Gastrocnemius medialis (tissue), 4 donors: Measurements from ENCODE around the gene PACSIN2. TPM values are rescaled to one million over a fixed set of nuclear protein-coding genes. Genes with fewer than 3 reads are reported as not detected.

Experiments
- ATAC-seq, 2 donors: fragments of 150-250 bp; one replicate each; pipeline ENCODE4 v1.9.1; 2016
- DNase-seq, 2 donors: peaks; one replicate each; pipeline ENCODE4 v3.0.0-alpha.2; 2019
- H3K27ac ChIP-seq, 4 donors: fragments of 200-600 bp; sonication (generic); 1 replicate in 1 of 4; 2 replicates in 3 of 4; pipeline ENCODE4 v1.5.1; 2016 to 2018; ENCODE audit warnings: mild to moderate bottlenecking in 2 of 4, moderate library complexity in 1 of 4
- H3K27me3 ChIP-seq, 3 donors: fragments of 200-600 bp; sonication (generic) in 2 of 3; 1 replicate in 1 of 3; 2 replicates in 2 of 3; pipeline versions ENCODE4 v1.5.1 to v1.6.0; 2016 to 2019; ENCODE audit warnings: mild to moderate bottlenecking in 1 of 3, moderate library complexity in 1 of 3
- H3K36me3 ChIP-seq, 2 donors: fragments of 200-600 bp; sonication (generic) in 1 of 2; one replicate each; pipeline ENCODE4 v1.5.1; 2017 to 2018
- H3K4me1 ChIP-seq, 2 donors: fragments of 200-600 bp; sonication (generic) in 1 of 2; one replicate each; pipeline ENCODE4 v1.5.1; 2016 to 2017; ENCODE audit warnings: mild to moderate bottlenecking in 2 of 2
- H3K4me3 ChIP-seq, 4 donors: fragments of 200-600 bp; sonication (generic) in 3 of 4; 1 replicate in 1 of 4; 2 replicates in 3 of 4; pipeline ENCODE4 v1.5.1; 2016 to 2019; ENCODE audit warnings: mild to moderate bottlenecking in 2 of 4
- H3K9me3 ChIP-seq, 3 donors: fragments of 200-600 bp; sonication (generic) in 2 of 3; 1 replicate in 1 of 3; 2 replicates in 2 of 3; pipeline ENCODE4 v1.5.1; 2016 to 2019
- CTCF ChIP-seq, 5 experiments: fragments of 450-650 bp in 3 of 5; fragments of 200-600 bp in 2 of 5; sonication (generic) in 2 of 5; IDR thresholded peaks in 4 of 5; conservative IDR thresholded peaks in 1 of 5; 1 replicate in 4 of 5; 2 replicates in 1 of 5; pipeline ENCODE4 v1.5.1; 2016 to 2019; ENCODE audit warnings: antibody characterized with exemption in 5 of 5, mild to moderate bottlenecking in 3 of 5, moderate library complexity in 3 of 5
- POLR2A ChIP-seq, 2 donors: fragments of 450-650 bp; IDR thresholded peaks; one replicate each; pipeline ENCODE4 v1.6.1; 2017; ENCODE audit warnings: antibody characterized with exemption in 2 of 2, mild to moderate bottlenecking in 2 of 2, moderate library complexity in 2 of 2
- in situ Hi-C, 4 donors: fragments of 200-750 bp; cut with MboI; loops; one replicate each; pipeline versions ENCODE4 v1.15.0 to v1.8.0; 2017; ENCODE audit warnings: low sequenced_read_pairs in 4 of 4
- intact Hi-C: fragments of 100-400 bp; cut with DNase I; formaldehyde crosslinking; loops from one replicate; pipeline ENCODE4 v1.15.1; 2023; ENCODE audit warnings: low total_unique reads
- total RNA-seq, 4 donors: library from RNA; depleted of rRNA; stranded (reverse); fragments of >200 nt; gene quantifications; one replicate each; pipeline versions ENCODE4 v1.1.0 to v1.2.3, GENCODE V29; 2016

The PACSIN2 gene
- total RNA-seq, 4 donors from 2014 or later = 37.3 to 45.9 (median 39.8) TPM

DNA sequence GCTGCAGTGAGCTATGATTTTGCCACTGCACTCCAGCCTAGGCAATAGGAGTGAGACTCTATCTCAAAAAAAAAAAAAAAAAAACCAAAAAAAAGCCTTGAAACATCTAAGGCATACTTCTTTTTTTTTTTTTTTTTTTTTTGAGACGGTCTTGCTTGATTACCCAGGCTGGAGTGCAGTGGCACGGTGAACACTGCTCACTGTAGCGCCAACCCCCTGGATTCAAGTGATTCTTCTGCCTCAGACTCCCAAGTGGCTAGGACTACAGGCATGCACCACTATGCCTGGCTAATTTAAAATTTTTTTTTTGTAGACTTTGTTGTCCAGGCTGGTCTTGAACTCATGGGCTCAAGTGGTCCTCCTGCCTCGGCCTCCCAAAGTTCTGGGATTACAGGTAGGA, 177.4 kb downstream of the PACSIN2 start:
- DNase-seq (no peak), ATAC-seq (no peak)
- in situ Hi-C loops (no loop called here), intact Hi-C loops (no loop called here)
- Histone ChIP-seq H3K4me1 (no peaks in the 10 kb centered on the region), H3K9me3 (no peaks in the 10 kb centered on the region), H3K27me3 (no peaks in the 10 kb centered on the region), H3K4me3 (no peak overlapping the region), H3K36me3 (peaks cover 0 to 62% of the 10 kb centered on the region in 2 donors), H3K27ac (no peak overlapping the region)
- TF ChIP-seq POLR2A (IDR thresholded peaks at IDR 0.05) (no peak), CTCF (IDR thresholded peaks at IDR 0.05 in 4 of 5, conservative IDR thresholded peaks at IDR 0.05 in 1 of 5) (no peak)

DNA sequence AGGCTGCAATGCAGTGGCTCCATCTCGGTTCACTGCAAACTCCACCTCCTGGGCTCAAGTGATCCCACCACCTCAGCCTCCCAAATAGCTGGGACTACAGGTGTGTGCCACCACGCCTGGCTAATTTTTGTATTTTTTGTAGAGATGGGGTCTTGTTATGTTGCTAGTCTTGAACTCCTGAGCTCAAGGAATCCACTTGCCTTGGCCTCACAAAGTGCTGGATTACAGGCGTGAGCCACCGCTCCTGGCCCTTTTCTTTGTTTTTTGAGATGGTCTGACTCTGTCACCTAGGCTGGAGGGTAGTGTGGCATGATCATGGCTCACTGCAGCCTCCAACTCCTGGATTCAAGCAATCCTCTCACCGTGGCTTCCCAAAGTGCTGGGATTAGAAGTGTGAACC, 178.9 kb downstream of the PACSIN2 start:
- H3K9me3 ChIP-seq = no peaks in the 10 kb centered on the region
- no peaks in the 10 kb centered on the region for H3K4me1 ChIP-seq
- no peak for ATAC-seq
- no peaks in the 10 kb centered on the region for H3K27me3 ChIP-seq
- no peak for TF ChIP-seq POLR2A (IDR thresholded peaks at IDR 0.05)
- TF ChIP-seq CTCF (IDR thresholded peaks at IDR 0.05 in 4 of 5, conservative IDR thresholded peaks at IDR 0.05 in 1 of 5) = no peak
- in situ Hi-C loops = no loop called here
- H3K4me3 ChIP-seq = no peak overlapping the region
- no peak overlapping the region for H3K27ac ChIP-seq
- no peak for DNase-seq
- peaks cover 0 to 76% of the 10 kb centered on the region in 2 donors for H3K36me3 ChIP-seq
- intact Hi-C loops = no loop called here

- no peak for TF ChIP-seq CTCF (IDR thresholded peaks at IDR 0.05 in 4 of 5, conservative IDR thresholded peaks at IDR 0.05 in 1 of 5)
- Histone ChIP-seq H3K4me3 (no peak overlapping the region), H3K36me3 (peaks cover 3 to 77% of the 10 kb centered on the region in 2 donors), H3K27ac (no peak overlapping the region), H3K27me3 (no peaks in the 10 kb centered on the region), H3K4me1 (no peaks in the 10 kb centered on the region), H3K9me3 (no peaks in the 10 kb centered on the region)
- in situ Hi-C loops (no loop called here), intact Hi-C loops (no loop called here)
- ATAC-seq (no peak), DNase-seq (no peak)
Measured at GRCh38 chr22:42834177-42834949, 180.6 kb downstream of the PACSIN2 start.

DNA sequence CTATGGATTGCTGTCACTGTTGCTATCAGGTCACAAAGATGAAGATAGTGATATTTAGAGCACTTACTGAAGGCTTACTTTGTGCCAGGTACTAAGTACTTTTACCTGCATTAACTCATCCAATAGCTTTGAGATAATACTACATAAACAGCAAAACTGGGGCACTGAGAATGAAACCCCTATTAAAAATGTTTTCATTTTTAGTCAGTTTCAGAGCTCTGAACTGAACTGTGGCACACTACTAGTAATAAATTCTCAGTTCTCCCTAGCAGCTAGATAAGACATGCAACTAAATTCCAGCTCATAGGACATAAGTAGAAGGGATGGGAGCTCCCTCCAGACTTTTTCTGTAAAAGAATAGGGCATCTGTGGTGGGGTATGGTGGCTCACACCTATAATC, 181.8 kb downstream of the PACSIN2 start:
- no peaks in the 10 kb centered on the region for H3K4me1 ChIP-seq
- no peak for DNase-seq
- TF ChIP-seq CTCF (IDR thresholded peaks at IDR 0.05 in 4 of 5, conservative IDR thresholded peaks at IDR 0.05 in 1 of 5) (no peak), POLR2A (IDR thresholded peaks at IDR 0.05) (no peak)
- H3K9me3 ChIP-seq = no peaks in the 10 kb centered on the region
- no peaks in the 10 kb centered on the region for H3K27me3 ChIP-seq
- H3K27ac ChIP-seq = no peak overlapping the region
- H3K36me3 ChIP-seq = peaks cover 3 to 85% of the 10 kb centered on the region in 2 donors
- intact Hi-C loops = no loop called here
- ATAC-seq = no peak
- no peak overlapping the region for H3K4me3 ChIP-seq
- in situ Hi-C loops = no loop called here

- ATAC-seq = no peak
- Histone ChIP-seq H3K4me1 (no peaks in the 10 kb centered on the region), H3K27ac (no peak overlapping the region), H3K4me3 (no peak overlapping the region), H3K36me3 (peaks cover 3 to 92% of the 10 kb centered on the region in 2 donors), H3K9me3 (no peaks in the 10 kb centered on the region), H3K27me3 (no peaks in the 10 kb centered on the region)
- no peak for TF ChIP-seq POLR2A (IDR thresholded peaks at IDR 0.05)
- no peak for TF ChIP-seq CTCF (IDR thresholded peaks at IDR 0.05 in 4 of 5, conservative IDR thresholded peaks at IDR 0.05 in 1 of 5)
- intact Hi-C loops = no loop called here
- DNase-seq = no peak
- in situ Hi-C loops = no loop called here
Measured at GRCh38 chr22:42831712-42832111, 183.2 kb downstream of the PACSIN2 start.
